Astrocyte (in vitro differentiated cells and primary cell): ENCODE results near the gene PARD3B.

ENCODE experiments used
- EZH2 ChIP-seq: IDR thresholded peaks from 2 replicates; pipeline ENCODE4 v1.6.1; 2012; ENCODE audit warnings: mild to moderate bottlenecking, low read length, inconsistent platforms; ENCODE audit not compliant: insufficient read depth
- TF ChIP-seq, protein P1 (sequence below): IDR thresholded peaks from 2 replicates; pipeline ENCODE4 v1.5.1; 2011; ENCODE audit warnings: low read depth, mild to moderate bottlenecking, inconsistent platforms, low read length, moderate library complexity; ENCODE audit not compliant: insufficient read depth

DNA sequence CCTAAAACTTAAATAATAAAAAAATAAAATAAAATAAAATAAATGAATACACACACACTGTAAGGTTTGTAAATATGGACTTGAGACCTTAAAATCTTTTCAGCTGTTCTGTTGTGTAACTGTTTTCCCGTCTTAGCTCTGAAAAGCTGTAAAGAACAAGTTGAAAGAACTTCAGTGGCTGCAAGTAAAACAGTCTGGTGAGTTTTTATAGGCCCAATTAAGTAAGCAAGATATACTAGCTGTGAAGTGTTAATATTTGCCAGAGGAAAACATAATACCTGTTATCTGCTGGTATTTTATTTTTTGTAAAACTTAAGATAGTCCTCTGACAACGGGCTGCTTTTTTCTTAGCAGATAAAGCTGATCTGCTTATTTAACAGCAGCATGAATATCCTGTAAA lies 960.1 kb downstream of the PARD3B start:
- TF ChIP-seq EZH2: no peak
- TF ChIP-seq, protein P1, sequence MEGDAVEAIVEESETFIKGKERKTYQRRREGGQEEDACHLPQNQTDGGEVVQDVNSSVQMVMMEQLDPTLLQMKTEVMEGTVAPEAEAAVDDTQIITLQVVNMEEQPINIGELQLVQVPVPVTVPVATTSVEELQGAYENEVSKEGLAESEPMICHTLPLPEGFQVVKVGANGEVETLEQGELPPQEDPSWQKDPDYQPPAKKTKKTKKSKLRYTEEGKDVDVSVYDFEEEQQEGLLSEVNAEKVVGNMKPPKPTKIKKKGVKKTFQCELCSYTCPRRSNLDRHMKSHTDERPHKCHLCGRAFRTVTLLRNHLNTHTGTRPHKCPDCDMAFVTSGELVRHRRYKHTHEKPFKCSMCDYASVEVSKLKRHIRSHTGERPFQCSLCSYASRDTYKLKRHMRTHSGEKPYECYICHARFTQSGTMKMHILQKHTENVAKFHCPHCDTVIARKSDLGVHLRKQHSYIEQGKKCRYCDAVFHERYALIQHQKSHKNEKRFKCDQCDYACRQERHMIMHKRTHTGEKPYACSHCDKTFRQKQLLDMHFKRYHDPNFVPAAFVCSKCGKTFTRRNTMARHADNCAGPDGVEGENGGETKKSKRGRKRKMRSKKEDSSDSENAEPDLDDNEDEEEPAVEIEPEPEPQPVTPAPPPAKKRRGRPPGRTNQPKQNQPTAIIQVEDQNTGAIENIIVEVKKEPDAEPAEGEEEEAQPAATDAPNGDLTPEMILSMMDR: no peak
